Measurements from ENCODE around the gene GPATCH4. TPM values are rescaled to one million over a fixed set of nuclear protein-coding genes. Genes with fewer than 3 reads are reported as not detected.
"Not testable (repeated sequence)": the region's sequence is repeated elsewhere in the genome, so short reads cannot be mapped to it uniquely, and the experiment has no call there.

Gene GPATCH4
- total RNA-seq, 1 experiment from 2014 or later: 107 TPM

DNA sequence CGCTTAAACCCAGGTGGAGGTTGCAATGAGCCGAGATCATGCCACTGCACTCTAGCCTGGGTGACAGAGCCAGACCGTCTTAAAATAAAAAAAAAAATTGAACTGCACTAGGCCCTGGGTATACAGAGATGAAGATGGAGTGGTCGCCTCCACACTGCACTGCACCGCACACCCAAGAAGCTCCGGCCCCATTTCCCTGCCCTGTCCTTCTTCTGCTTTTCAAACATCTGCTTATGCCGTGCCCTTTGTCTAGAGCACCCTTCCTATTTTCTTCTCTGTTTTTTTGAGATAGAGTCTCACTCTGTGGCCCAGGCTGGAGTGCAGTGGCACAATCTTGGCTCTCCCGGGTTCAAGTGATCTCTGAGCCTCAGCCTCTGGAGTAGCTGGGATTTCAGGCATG lies 46.3 kb downstream of the GPATCH4 start:
- ChIA-PET CTCF (interaction anchor here (0.6 to 1.5 kb wide), 10 partner anchors 11 to 171 kb away, joined by 3 to 6 read pairs (median 4); partner anchors contain the start of gene IQGAP3), POLR2A (interaction anchor here (0.6 kb wide), 1 partner anchor 9 kb away, joined by 3 read pairs; no protein-coding TSS in a partner anchor)
- peak overlapping the region; percentile 20 for H3K27ac Mint-ChIP-seq (ENCODE audit: low read depth, unreplicated experiment)
- TF ChIP-seq CTCF (IDR thresholded peaks at IDR 0.05; ENCODE audit: unreplicated experiment): no peak
- intact Hi-C loops (cut with micrococcal nuclease): no loop called here
- DNase-seq (ENCODE audit: unreplicated experiment): no peak
- H3K27me3 Mint-ChIP-seq (ENCODE audit: insufficient read depth, unreplicated experiment): no peaks in the 10 kb centered on the region
- no peak overlapping the region for H3K4me3 Mint-ChIP-seq (ENCODE audit: unreplicated experiment)
- peaks cover 24% of the 10 kb centered on the region for H3K36me3 Mint-ChIP-seq (ENCODE audit: insufficient read depth, unreplicated experiment)
- BruUV-seq (replicated peaks): no TSS peak
- peaks cover 17% of the 10 kb centered on the region for H3K4me1 Mint-ChIP-seq (ENCODE audit: insufficient read depth, unreplicated experiment)
- no peaks in the 10 kb centered on the region for H3K9me3 Mint-ChIP-seq (ENCODE audit: unreplicated experiment)

DNA sequence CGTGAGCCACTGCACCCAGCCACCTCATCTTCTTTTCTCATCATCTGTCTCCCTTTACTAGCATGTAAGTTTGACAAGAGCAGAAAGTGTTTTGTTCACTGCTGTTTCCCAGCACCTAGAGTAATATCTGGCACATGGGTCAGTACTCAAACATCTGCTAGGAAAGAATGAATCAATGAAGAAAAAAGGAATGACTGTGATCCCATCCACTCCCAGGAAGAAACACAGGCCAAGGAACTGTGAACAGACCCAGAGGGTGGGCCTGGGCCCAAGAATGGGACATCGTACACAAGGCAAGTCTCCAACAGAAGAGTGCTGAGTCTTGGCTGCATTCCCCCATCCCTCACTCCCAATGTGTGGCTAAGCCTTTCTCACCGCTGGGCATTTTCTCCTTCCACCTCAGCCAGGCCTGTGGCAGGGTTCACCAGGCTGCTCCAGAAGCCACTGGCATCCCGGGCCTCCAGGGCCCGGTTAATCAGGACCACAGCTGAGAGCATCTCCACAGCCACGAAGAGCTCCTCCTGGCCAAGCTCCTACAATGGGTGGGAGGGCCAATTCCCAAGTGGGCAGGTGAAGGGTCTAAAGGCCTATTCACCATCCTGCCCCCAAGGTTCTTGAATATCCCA lies 47.3 kb downstream of the GPATCH4 start:
- no peak overlapping the region for H3K4me3 Mint-ChIP-seq (ENCODE audit: unreplicated experiment)
- H3K9me3 Mint-ChIP-seq (ENCODE audit: unreplicated experiment): no peaks in the 10 kb centered on the region
- no peak for DNase-seq (ENCODE audit: unreplicated experiment)
- POLR2A ChIA-PET: no interaction called here
- no peak overlapping the region for H3K27ac Mint-ChIP-seq (ENCODE audit: low read depth, unreplicated experiment)
- no TSS peak for BruUV-seq (replicated peaks)
- H3K36me3 Mint-ChIP-seq (ENCODE audit: insufficient read depth, unreplicated experiment): peaks cover 26% of the 10 kb centered on the region
- TF ChIP-seq CTCF (IDR thresholded peaks at IDR 0.05; ENCODE audit: unreplicated experiment): no peak
- peaks cover 17% of the 10 kb centered on the region for H3K4me1 Mint-ChIP-seq (ENCODE audit: insufficient read depth, unreplicated experiment)
- no peaks in the 10 kb centered on the region for H3K27me3 Mint-ChIP-seq (ENCODE audit: insufficient read depth, unreplicated experiment)
- CTCF ChIA-PET: interaction anchor here (0.6 to 1.3 kb wide), 3 partner anchors 66 to 108 kb away, joined by 3 to 5 read pairs (median 4); no protein-coding TSS in a partner anchor
- intact Hi-C loops (cut with micrococcal nuclease): loop anchor here (2.0 kb wide), 1 partner anchor 53 kb away; the partner anchor contains the start of gene MEF2D

DNA sequence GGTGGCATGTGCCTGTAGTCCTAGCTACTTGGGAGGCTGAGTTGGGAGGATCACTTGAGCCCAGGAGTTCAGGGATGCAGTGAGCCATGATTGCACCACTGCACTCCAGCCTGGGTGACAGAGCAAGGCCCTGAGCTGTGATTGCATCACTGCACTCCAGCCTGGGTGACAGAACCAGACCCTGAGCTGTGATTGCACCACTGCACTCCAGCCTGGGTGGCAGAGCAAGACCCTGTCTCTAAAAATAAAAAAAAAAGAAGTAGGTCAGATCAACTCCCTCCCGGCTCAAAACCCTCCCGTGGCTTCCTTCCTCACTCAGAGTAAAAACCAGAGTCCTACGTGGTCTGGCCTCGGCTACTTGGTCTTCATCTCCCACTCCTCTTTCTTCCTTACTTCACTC lies 48.3 kb downstream of the GPATCH4 start:
- not testable (repeated sequence) for BruUV-seq (replicated peaks); H3K27me3 Mint-ChIP-seq (ENCODE audit: insufficient read depth, unreplicated experiment); H3K4me3 Mint-ChIP-seq (ENCODE audit: unreplicated experiment); H3K9me3 Mint-ChIP-seq (ENCODE audit: unreplicated experiment)
- Mint-ChIP-seq H3K4me1 (ENCODE audit: insufficient read depth, unreplicated experiment) (peaks cover 17% of the 10 kb centered on the region), H3K27ac (ENCODE audit: low read depth, unreplicated experiment) (peak overlapping the region; percentile 24), H3K36me3 (ENCODE audit: insufficient read depth, unreplicated experiment) (peaks cover 30% of the 10 kb centered on the region)
- POLR2A ChIA-PET: interaction anchor here (1.4 kb wide), 1 partner anchor 37 kb away, joined by 5 read pairs; no protein-coding TSS in a partner anchor
- intact Hi-C loops (cut with micrococcal nuclease): loop anchor here (2.0 kb wide), 1 partner anchor 52 kb away; the partner anchor contains the start of gene MEF2D
- CTCF ChIA-PET: interaction anchor here (0.8 to 2.1 kb wide), 2 partner anchors 20 to 107 kb away, joined by 3 to 11 read pairs; no protein-coding TSS in a partner anchor
- peak; percentile 44 for DNase-seq (ENCODE audit: unreplicated experiment)

GRCh38 chr1:156552518-156552917 lies 48.8 kb downstream of the GPATCH4 start:
- peaks cover 17% of the 10 kb centered on the region for H3K4me1 Mint-ChIP-seq (ENCODE audit: insufficient read depth, unreplicated experiment)
- no peak for DNase-seq (ENCODE audit: unreplicated experiment)
- H3K27ac Mint-ChIP-seq (ENCODE audit: low read depth, unreplicated experiment): peak overlapping the region; percentile 24

More at GRCh38 chr1:156552518-156552917, 48.8 kb downstream of the GPATCH4 start:
- Mint-ChIP-seq H3K9me3 (ENCODE audit: unreplicated experiment) (no peaks in the 10 kb centered on the region), H3K4me3 (ENCODE audit: unreplicated experiment) (no peak overlapping the region), H3K36me3 (ENCODE audit: insufficient read depth, unreplicated experiment) (peaks cover 30% of the 10 kb centered on the region), H3K27me3 (ENCODE audit: insufficient read depth, unreplicated experiment) (no peaks in the 10 kb centered on the region)
- intact Hi-C loops (cut with micrococcal nuclease): loop anchor here (2.0 kb wide), 1 partner anchor 52 kb away; the partner anchor contains the start of gene MEF2D
- POLR2A ChIA-PET: interaction anchor here (0.6 to 1.5 kb wide), 7 partner anchors 11 to 434 kb away, joined by 3 to 8 read pairs (median 4); partner anchors contain the start of gene IQGAP3
- CTCF ChIA-PET: interaction anchor here (0.6 to 2.1 kb wide), 6 partner anchors 14 to 106 kb away, joined by 3 to 11 read pairs (median 3); no protein-coding TSS in a partner anchor
- no TSS peak for BruUV-seq (replicated peaks)
- TF ChIP-seq CTCF (IDR thresholded peaks at IDR 0.05; ENCODE audit: unreplicated experiment): no peak
